Glutamatergic neuron (in vitro differentiated cells): ENCODE results near the gene MATCAP1. TPM values are rescaled to one million over a fixed set of nuclear protein-coding genes. Genes with fewer than 3 reads are reported as not detected.

Source experiments
- DNase-seq: peaks from one replicate; pipeline ENCODE4 v3.0.0; 2022
- H3K27ac Mint-ChIP-seq: one replicate; pipeline ENCODE4 v1.8.0; 2020; ENCODE audit warnings: mild to moderate bottlenecking, mixed read lengths, inconsistent platforms; ENCODE audit not compliant: unreplicated experiment
- H3K27me3 Mint-ChIP-seq: one replicate; pipeline ENCODE4 v1.8.0; 2020; ENCODE audit warnings: mild to moderate bottlenecking, moderate library complexity, mixed read lengths, inconsistent platforms; ENCODE audit not compliant: unreplicated experiment
- H3K36me3 Mint-ChIP-seq: one replicate; pipeline ENCODE4 v1.8.0; 2020; ENCODE audit warnings: mild to moderate bottlenecking, mixed read lengths, inconsistent platforms; ENCODE audit not compliant: unreplicated experiment
- H3K4me1 Mint-ChIP-seq: one replicate; pipeline ENCODE4 v1.8.0; 2020; ENCODE audit warnings: mild to moderate bottlenecking, low read depth, mixed read lengths, inconsistent platforms; ENCODE audit not compliant: unreplicated experiment
- H3K4me3 Mint-ChIP-seq: one replicate; pipeline ENCODE4 v1.8.0; 2020; ENCODE audit warnings: mild to moderate bottlenecking, mixed read lengths, inconsistent platforms; ENCODE audit not compliant: unreplicated experiment
- H3K9me3 Mint-ChIP-seq: one replicate; pipeline ENCODE4 v1.8.0; 2020; ENCODE audit warnings: mild to moderate bottlenecking, moderate library complexity, mixed read lengths, inconsistent platforms; ENCODE audit not compliant: unreplicated experiment
- CTCF ChIP-seq: fragments of 200-600 bp; sonication (generic); IDR thresholded peaks from one replicate; pipeline ENCODE4 v1.5.0; 2021; ENCODE audit not compliant: partially characterized antibody, unreplicated experiment
- total RNA-seq: library from RNA; stranded (reverse); fragmentation: NEBNext Ultra II Directional; extraction: Animal tissue kit (Norgen Biotek cat#: 25700); gene quantifications from one replicate; pipeline ENCODE4 v1.2.1, GENCODE V29; 2021; ENCODE audit not compliant: unreplicated experiment

Gene MATCAP1
- total RNA-seq, 1 donor from 2014 or later, result 197 TPM

- DNase-seq, result no peak
- no peak overlapping the region for H3K27ac Mint-ChIP-seq
- H3K9me3 Mint-ChIP-seq, result peaks cover 18% of the 10 kb centered on the region
- H3K4me3 Mint-ChIP-seq, result no peak overlapping the region
- H3K27me3 Mint-ChIP-seq, result peaks cover 9% of the 10 kb centered on the region
- H3K36me3 Mint-ChIP-seq, result no peaks in the 10 kb centered on the region
- TF ChIP-seq CTCF, result no peak
- peaks cover 15% of the 10 kb centered on the region for H3K4me1 Mint-ChIP-seq
Observed at GRCh38 chr16:67195676-67196075, 11.9 kb upstream of the MATCAP1 start.

- Mint-ChIP-seq H3K9me3 (peaks cover 17% of the 10 kb centered on the region), H3K27me3 (peaks cover 8% of the 10 kb centered on the region), H3K27ac (no peak overlapping the region), H3K4me1 (peaks cover 13% of the 10 kb centered on the region), H3K4me3 (peak overlapping the region; percentile 94), H3K36me3 (no peaks in the 10 kb centered on the region)
- DNase-seq, result no peak
- no peak for TF ChIP-seq CTCF
Observed at GRCh38 chr16:67194260-67194659, 10.5 kb upstream of the MATCAP1 start.

- H3K4me1 Mint-ChIP-seq, result peaks cover 13% of the 10 kb centered on the region
- peak overlapping the region; percentile 84 for H3K27ac Mint-ChIP-seq
Observed at GRCh38 chr16:67193536-67193935, 9.8 kb upstream of the MATCAP1 start.

GRCh38 chr16:67192781-67193361 is 9.1 kb upstream of the MATCAP1 start:
- Mint-ChIP-seq H3K27me3 (peaks cover 8% of the 10 kb centered on the region), H3K9me3 (peaks cover 17% of the 10 kb centered on the region), H3K36me3 (no peaks in the 10 kb centered on the region), H3K4me1 (peaks cover 13% of the 10 kb centered on the region), H3K27ac (peak overlapping the region; percentile 84), H3K4me3 (peak overlapping the region; percentile 94)
- DNase-seq, result no peak
- no peak for TF ChIP-seq CTCF

More at GRCh38 chr16:67193536-67193935, 9.8 kb upstream of the MATCAP1 start:
- Mint-ChIP-seq H3K27me3 (peaks cover 8% of the 10 kb centered on the region), H3K9me3 (peaks cover 17% of the 10 kb centered on the region), H3K4me3 (peak overlapping the region; percentile 94), H3K36me3 (no peaks in the 10 kb centered on the region)
- TF ChIP-seq CTCF, result no peak
- DNase-seq, result no peak

GRCh38 chr16:67191995-67192681 is 8.4 kb upstream of the MATCAP1 start, which contains the start of gene E2F4:
Gene E2F4, plus strand, starts transcription at chr16:67192155. Its CDS starts 73 bp downstream, at chr16:67192228.
- Mint-ChIP-seq H3K9me3 (peaks cover 17% of the 10 kb centered on the region), H3K36me3 (no peaks in the 10 kb centered on the region), H3K4me1 (peaks cover 13% of the 10 kb centered on the region)

More at GRCh38 chr16:67191995-67192681, 8.4 kb upstream of the MATCAP1 start, which contains the start of gene E2F4:
- peak within 1 kb of the TSS; percentile 94 for H3K4me3 Mint-ChIP-seq
- TF ChIP-seq CTCF, result no peak
- peak; percentile 91 for DNase-seq
- H3K27me3 Mint-ChIP-seq, result peaks cover 8% of the 10 kb centered on the region
- peak within 1 kb of the TSS; percentile 84 for H3K27ac Mint-ChIP-seq
